H9 (cell line): ENCODE results near the gene RBM33. TPM values are rescaled to one million over a fixed set of nuclear protein-coding genes. Genes with fewer than 3 reads are reported as not detected.

Source experiments
- DNase-seq: peaks from one replicate; pipeline ENCODE4 v3.0.0-alpha.2; 2017
- H2AFZ ChIP-seq: one replicate; pipeline ENCODE4 v1.6.1; 2013; ENCODE audit warnings: mild to moderate bottlenecking, low read length, control low read depth, moderate library complexity
- H2AK5ac ChIP-seq: 2 replicates; pipeline ENCODE4 v1.6.1; 2013; ENCODE audit warnings: low read length, control low read depth, mixed read lengths; ENCODE audit not compliant: insufficient read length
- H2BK120ac ChIP-seq: one replicate; pipeline ENCODE4 v1.6.1; 2013; ENCODE audit warnings: low read depth, mild to moderate bottlenecking, low read length, control low read depth, inconsistent platforms; ENCODE audit not compliant: poor library complexity, severe bottlenecking
- H2BK12ac ChIP-seq: 2 replicates; pipeline ENCODE4 v1.6.1; 2013; ENCODE audit warnings: low read length, control low read depth, mixed read lengths, low read depth; ENCODE audit not compliant: insufficient read length
- H2BK15ac ChIP-seq: 2 replicates; pipeline ENCODE4 v1.6.1; 2013; ENCODE audit warnings: low read depth, low read length, control low read depth
- H2BK20ac ChIP-seq: one replicate; pipeline ENCODE4 v1.6.1; 2013; ENCODE audit warnings: low read depth, mild to moderate bottlenecking, low read length, control low read depth, inconsistent platforms; ENCODE audit not compliant: poor library complexity, severe bottlenecking
- H2BK5ac ChIP-seq: 2 replicates; pipeline ENCODE4 v1.6.1; 2013; ENCODE audit warnings: low read length, control low read depth, mixed read lengths; ENCODE audit not compliant: insufficient read length
- H3K14ac ChIP-seq: 2 replicates; pipeline ENCODE4 v1.6.1; 2013; ENCODE audit warnings: low read length, control low read depth; ENCODE audit not compliant: insufficient read depth
- H3K18ac ChIP-seq: 2 replicates; pipeline ENCODE4 v1.6.1; 2013; ENCODE audit warnings: low read depth, mild to moderate bottlenecking, mixed read lengths, low read length, control low read depth; ENCODE audit not compliant: insufficient read length
- H3K23ac ChIP-seq: 2 replicates; pipeline ENCODE4 v1.6.1; 2013; ENCODE audit warnings: low read length, control low read depth, mixed read lengths, low read depth; ENCODE audit not compliant: insufficient read length
- H3K23me2 ChIP-seq: 2 replicates; pipeline ENCODE4 v1.6.1; 2013; ENCODE audit warnings: low read depth, mild to moderate bottlenecking, mixed read lengths, low read length, control low read depth; ENCODE audit not compliant: insufficient read length, poor library complexity, severe bottlenecking
- H3K27ac ChIP-seq: 2 replicates; pipeline ENCODE4 v1.5.1; 2013; ENCODE audit warnings: low read length, control low read depth, mixed read lengths, low read depth; ENCODE audit not compliant: insufficient read length
- H3K27me3 ChIP-seq: 2 replicates; pipeline ENCODE4 v1.6.1; 2013; ENCODE audit warnings: low read length, control low read depth, inconsistent platforms; ENCODE audit not compliant: insufficient read depth
- H3K4ac ChIP-seq: 2 replicates; pipeline ENCODE4 v1.6.1; 2013; ENCODE audit warnings: low read depth, mild to moderate bottlenecking, control low read depth, inconsistent platforms, low read length, moderate library complexity
- H3K4me1 ChIP-seq: 2 replicates; pipeline ENCODE4 v1.6.1; 2013; ENCODE audit warnings: low read length, control low read depth, inconsistent platforms; ENCODE audit not compliant: insufficient read depth
- H3K4me2 ChIP-seq: 2 replicates; pipeline ENCODE4 v1.6.1; 2013; ENCODE audit warnings: low read length, control low read depth, mixed read lengths; ENCODE audit not compliant: insufficient read length, insufficient read depth
- H3K56ac ChIP-seq: 2 replicates; pipeline ENCODE4 v1.6.1; 2013; ENCODE audit warnings: low read depth, mild to moderate bottlenecking, mixed read lengths, low read length, control low read depth; ENCODE audit not compliant: insufficient read length
- H3K79me1 ChIP-seq: 2 replicates; pipeline ENCODE4 v1.6.1; 2013; ENCODE audit warnings: low read depth, mild to moderate bottlenecking, moderate library complexity, low read length, control low read depth, inconsistent platforms; ENCODE audit not compliant: insufficient read depth, poor library complexity, severe bottlenecking
- H3K79me2 ChIP-seq: 2 replicates; pipeline ENCODE4 v1.6.1; 2013; ENCODE audit warnings: low read length, control low read depth, inconsistent platforms; ENCODE audit not compliant: insufficient read depth
- H3K9ac ChIP-seq: 2 replicates; pipeline ENCODE4 v1.6.1; 2013; ENCODE audit warnings: low read length, control low read depth, mixed read lengths; ENCODE audit not compliant: insufficient read length; ENCODE audit errors: extremely low read depth
- H3K9me3 ChIP-seq: one replicate; pipeline ENCODE4 v1.6.1; 2013; ENCODE audit warnings: low read depth, low read length, inconsistent platforms; ENCODE audit not compliant: control insufficient read depth
- H3T11ph ChIP-seq: one replicate; pipeline ENCODE4 v1.6.1; 2013; ENCODE audit warnings: mild to moderate bottlenecking, low read length, control low read depth, inconsistent platforms
- H4K20me1 ChIP-seq: one replicate; pipeline ENCODE4 v1.6.1; 2013; ENCODE audit not compliant: control insufficient read depth, insufficient read length, insufficient read depth
- H4K5ac ChIP-seq: 2 replicates; pipeline ENCODE4 v1.6.1; 2013; ENCODE audit warnings: low read depth, mild to moderate bottlenecking, mixed read lengths, low read length, control low read depth; ENCODE audit not compliant: insufficient read length
- H4K8ac ChIP-seq: replicated peaks from 2 replicates; pipeline ENCODE4 v1.6.1; 2013; ENCODE audit warnings: low read length, control low read depth, mixed read lengths, low read depth; ENCODE audit not compliant: insufficient read length
- H4K91ac ChIP-seq: 2 replicates; pipeline ENCODE4 v1.6.1; 2013; ENCODE audit warnings: low read depth, mild to moderate bottlenecking, moderate library complexity, mixed read lengths, low read length, control low read depth; ENCODE audit not compliant: insufficient read length
- H3K27ac Mint-ChIP-seq, 3 experiments: 2 replicates in 2 of 3; 3 replicates in 1 of 3; pipeline ENCODE4 v1.8.0; 2020 to 2021; ENCODE audit warnings: mixed read lengths in 3 of 3, mild to moderate bottlenecking in 1 of 3, moderate library complexity in 1 of 3
- H3K27me3 Mint-ChIP-seq: 2 replicates; pipeline ENCODE4 v1.8.0; 2021; ENCODE audit warnings: low read depth, mild to moderate bottlenecking, moderate library complexity, mixed read lengths
- H3K36me3 Mint-ChIP-seq, 3 experiments: 2 replicates in 2 of 3; 3 replicates in 1 of 3; pipeline ENCODE4 v1.8.0; 2020 to 2021; ENCODE audit warnings: low read depth in 3 of 3, mixed read lengths in 3 of 3; ENCODE audit not compliant: insufficient read depth in 1 of 3
- H3K4me1 Mint-ChIP-seq, 2 experiments: 2 replicates each; pipeline ENCODE4 v1.8.0; 2020; ENCODE audit warnings: mixed read lengths in 2 of 2
- H3K4me3 Mint-ChIP-seq, 2 experiments: 2 replicates in 1 of 2; 3 replicates in 1 of 2; pipeline ENCODE4 v1.8.0; 2020 to 2021; ENCODE audit warnings: mild to moderate bottlenecking in 2 of 2, mixed read lengths in 2 of 2, moderate library complexity in 1 of 2
- H3K9me3 Mint-ChIP-seq, 2 experiments: 2 replicates in 1 of 2; 3 replicates in 1 of 2; pipeline ENCODE4 v1.8.0; 2020; ENCODE audit warnings: mild to moderate bottlenecking in 2 of 2, mixed read lengths in 2 of 2, moderate library complexity in 1 of 2
- CTCF ChIP-seq: fragments of 200-600 bp; sonication (generic); conservative IDR thresholded peaks from 3 replicates; pipeline ENCODE4 v1.8.0; 2021; ENCODE audit warnings: antibody characterized with exemption, mild to moderate bottlenecking
- WGBS: extraction: QIAGEN DNeasy Blood & Tissue Kit; methylation state at CpG from one replicate; pipeline ENCODE4 v1.1.7; 2013; ENCODE audit warnings: missing lambda C conversion rate, low lambda C conversion rate, mixed read lengths; ENCODE audit not compliant: insufficient read length; ENCODE audit errors: extremely low coverage; 5-methylcytosine and 5-hydroxymethylcytosine counted together
- total RNA-seq: library from RNA; stranded (reverse); gene quantifications from 2 replicates; pipeline ENCODE4 v1.2.1, GENCODE V29; 2021

The RBM33 gene
- total RNA-seq, 1 experiment from 2014 or later, result 71.3 TPM

DNA sequence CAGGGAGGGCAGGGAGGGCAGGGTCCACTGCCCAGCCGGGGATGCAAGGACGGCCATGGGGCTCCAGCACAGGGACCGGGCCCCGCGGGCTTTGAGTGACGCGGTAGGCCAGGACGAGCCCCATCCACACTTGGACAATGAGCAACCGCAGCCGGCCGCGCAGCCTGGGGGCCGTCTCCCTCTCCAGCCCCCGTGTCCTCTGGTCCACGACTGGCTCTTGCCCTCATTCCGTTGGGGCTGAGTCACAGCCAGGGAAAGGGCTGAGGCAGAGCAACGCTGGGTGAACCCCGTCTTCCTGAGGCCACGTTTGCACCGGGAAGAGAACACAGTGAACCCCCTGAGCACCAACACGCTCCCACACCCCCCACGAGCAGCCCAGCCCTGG, 144.1 kb downstream of the RBM33 start:
- no peak overlapping the region for H3K9ac ChIP-seq
- H3K27me3 ChIP-seq, result no peaks in the 10 kb centered on the region; the same call in 1 of the 2 replicates
- no peaks in the 10 kb centered on the region for H4K20me1 ChIP-seq
- no peak overlapping the region for H2AFZ ChIP-seq
- no peak overlapping the region for H2BK5ac ChIP-seq
- H2AK5ac ChIP-seq, result no peak overlapping the region
- H3K4me3 Mint-ChIP-seq, result no peak overlapping the region
- no peak overlapping the region for H3K27ac ChIP-seq
- H3K56ac ChIP-seq, result no peak overlapping the region
- H3K36me3 Mint-ChIP-seq, result peaks cover 0 to 3% (median 0%) of the 10 kb centered on the region in 3 experiments; a peak in 2 of 7 replicates
- peaks cover 37% of the 10 kb centered on the region for H3K27me3 Mint-ChIP-seq
- H4K91ac ChIP-seq, result no peak overlapping the region
- no peak for TF ChIP-seq CTCF
- H3K27ac Mint-ChIP-seq, result no peak overlapping the region; a peak in 1 of 7 replicates
- no peak overlapping the region for H3K14ac ChIP-seq
- no peak overlapping the region for H3K23ac ChIP-seq
- no peak for DNase-seq
- H3K4me1 ChIP-seq, result no peaks in the 10 kb centered on the region
- H3K4ac ChIP-seq, result no peak overlapping the region
- H3K79me2 ChIP-seq, result no peaks in the 10 kb centered on the region
- no peak overlapping the region for H2BK120ac ChIP-seq
- no peak overlapping the region for H3K4me2 ChIP-seq
- no peak overlapping the region for H2BK15ac ChIP-seq
- H3K18ac ChIP-seq, result no peak overlapping the region
- WGBS, result no CpG with 5 or more reads among the region's 22 CpGs
- no peaks in the 10 kb centered on the region for H3K79me1 ChIP-seq
- peaks cover 5% of the 10 kb centered on the region for H3K23me2 ChIP-seq
- H3K9me3 ChIP-seq, result no peaks in the 10 kb centered on the region
- peaks cover 0 to 7% of the 10 kb centered on the region in 2 experiments; a peak in 3 of 5 replicates for H3K9me3 Mint-ChIP-seq
- no peak overlapping the region for H2BK20ac ChIP-seq
- peaks cover 4% of the 10 kb centered on the region in 2 experiments for H3K4me1 Mint-ChIP-seq
- H3T11ph ChIP-seq, result no peak overlapping the region
- no peak overlapping the region for H4K8ac ChIP-seq
- no peak overlapping the region for H2BK12ac ChIP-seq
- no peak overlapping the region for H4K5ac ChIP-seq
